K562 (cell line): ENCODE measurements around the gene NSG2. TPM values are rescaled to one million over a fixed set of nuclear protein-coding genes. Genes with fewer than 3 reads are reported as not detected.

Source experiments
- ATAC-seq: fragments of 200-7000 bp; cut with Tn5 transposase; 3 replicates; pipeline ENCODE4 v1.9.1; 2020; ENCODE audit warnings: moderate library complexity
- BruUV-seq: library from RNA; stranded (reverse); fragments of 400-500 nt; replicated peaks from 2 replicates; lab custom pipeline; 2021; lab: Mats Ljungman, UMichigan
- CTCF ChIA-PET: fragments of 300-600 bp; formaldehyde crosslinking; extraction: SDS; loops from one replicate; lab custom pipeline; 2021; ENCODE audit warnings: low intra/inter-chr PET ratio; lab: Yijun Ruan, JAX
- POLR2A ChIA-PET: fragments of 300-600, 350-650 bp; sonication (Branson Sonifier 250); formaldehyde crosslinking; extraction: SDS; loops from one replicate; lab custom pipeline; 2021; ENCODE audit warnings: antibody characterized with exemption, inconsistent platforms; lab: Yijun Ruan, JAX
- DNase-seq, 4 experiments: peaks; one replicate each; pipeline versions ENCODE4 v3.0.0 to v3.0.0-alpha.2; 2011 to 2018; ENCODE audit warnings: low spot score in 3 of 4, mixed read lengths in 3 of 4; ENCODE audit errors: extremely low read depth in 1 of 4
- FAIRE-seq: peaks from 2 replicates; lab custom pipeline; 2011; peaks lifted over from hg19 to GRCh38; lab: Jason Lieb, UNC
- H2AFZ ChIP-seq: 2 replicates; pipeline ENCODE4 v1.6.0; 2011; ENCODE audit warnings: low read depth, low read length, control low read depth, inconsistent platforms
- H3K27ac ChIP-seq: fragments of 200-600 bp; 3 replicates; pipeline ENCODE4 v1.8.0; 2011; ENCODE audit warnings: low read depth, mild to moderate bottlenecking, control low read depth, inconsistent platforms, low read length, moderate library complexity, mixed read lengths; ENCODE audit errors: extremely low read depth
- H3K27me3 ChIP-seq, 2 experiments: fragments of 300-600 bp in 1 of 2; 2 replicates in 1 of 2; 3 replicates in 1 of 2; pipeline versions ENCODE4 v1.6.0 to v1.8.0; 2011; ENCODE audit warnings: inconsistent platforms in 2 of 2, low read length in 2 of 2, mild to moderate bottlenecking in 1 of 2, mixed read lengths in 1 of 2, moderate library complexity in 1 of 2; ENCODE audit not compliant: control insufficient read depth in 2 of 2, insufficient read depth in 2 of 2
- H3K36me3 ChIP-seq: fragments of 300-600 bp; 3 replicates; pipeline ENCODE4 v1.8.0; 2011; ENCODE audit warnings: mild to moderate bottlenecking, low read length, inconsistent platforms; ENCODE audit not compliant: control insufficient read depth, insufficient read depth
- H3K4me1 ChIP-seq, 2 experiments: fragments of 200-600 bp in 1 of 2; replicated peaks in 1 of 2; 2 replicates in 1 of 2; 3 replicates in 1 of 2; pipeline versions ENCODE4 v1.5.1 to v1.8.0; 2011; ENCODE audit warnings: inconsistent platforms in 2 of 2, low read length in 2 of 2, mild to moderate bottlenecking in 1 of 2, mixed read lengths in 1 of 2, moderate library complexity in 1 of 2; ENCODE audit not compliant: control insufficient read depth in 2 of 2, insufficient read depth in 2 of 2
- H3K4me2 ChIP-seq: 2 replicates; pipeline ENCODE4 v1.6.1; 2011; ENCODE audit warnings: low read length, control low read depth, inconsistent platforms, mixed read lengths; ENCODE audit not compliant: insufficient read depth
- H3K4me3 ChIP-seq: fragments of 200-600 bp; sonication (generic), shearing (Covaris generic); 2 replicates; pipeline ENCODE4 v1.5.1; 2016; ENCODE audit warnings: control low read depth, inconsistent platforms
- H3K79me2 ChIP-seq: fragments of 200-600 bp; 3 replicates; pipeline ENCODE4 v1.8.0; 2011; ENCODE audit warnings: low read length, inconsistent platforms; ENCODE audit not compliant: control insufficient read depth, insufficient read depth
- H3K9ac ChIP-seq, 2 experiments: 2 replicates each; pipeline versions ENCODE4 v1.6.0 to v1.6.1; 2011; ENCODE audit warnings: low read depth in 2 of 2, low read length in 2 of 2, control low read depth in 1 of 2, inconsistent platforms in 1 of 2, mild to moderate bottlenecking in 1 of 2, mixed read lengths in 1 of 2; ENCODE audit not compliant: insufficient read depth in 1 of 2
- H3K9me1 ChIP-seq: one replicate; pipeline ENCODE4 v1.6.0; 2011; ENCODE audit warnings: inconsistent platforms, mild to moderate bottlenecking, low read length, moderate library complexity; ENCODE audit not compliant: control insufficient read depth, insufficient read depth
- H3K9me3 ChIP-seq: replicated peaks from 2 replicates; pipeline ENCODE4 v1.5.1; 2011; ENCODE audit warnings: low read depth, low read length, inconsistent platforms; ENCODE audit not compliant: control insufficient read depth, insufficient read depth
- H4K20me1 ChIP-seq: replicated peaks from 2 replicates; pipeline ENCODE4 v1.6.1; 2011; ENCODE audit warnings: low read length, inconsistent platforms, mixed read lengths; ENCODE audit not compliant: control insufficient read depth, insufficient read depth
- GTF2A2 ChIP-seq: IDR thresholded peaks from 2 replicates; pipeline ENCODE4 v1.6.1; 2016; ENCODE audit warnings: mild to moderate bottlenecking, missing genetic modification characterization, missing compliant biosample characterization
- MAZ ChIP-seq, 2 experiments: fragments of 450-650 bp in 1 of 2; sonication (generic) in 1 of 2; formaldehyde crosslinking; IDR thresholded peaks in 1 of 2; conservative IDR thresholded peaks in 1 of 2; 2 replicates each; pipeline versions ENCODE4 v1.4.0 to v1.5.0; 2020; ENCODE audit warnings: mild to moderate bottlenecking in 1 of 2, missing genetic modification reagents in 1 of 2
- PYGO2 ChIP-seq: fragments of 450-650 bp; IDR thresholded peaks from 2 replicates; pipeline ENCODE4 v1.6.1; 2016; ENCODE audit warnings: mild to moderate bottlenecking, missing genetic modification characterization, moderate library complexity, missing compliant biosample characterization
- RBM15 ChIP-seq: fragments of 200-400 bp; formaldehyde crosslinking; IDR thresholded peaks from 2 replicates; pipeline ENCODE4 v1.6.1; 2018; ENCODE audit warnings: mild to moderate bottlenecking, low read length, moderate library complexity; ENCODE audit not compliant: insufficient read depth
- RBM39 ChIP-seq: fragments of 200-400 bp; formaldehyde crosslinking; optimal IDR thresholded peaks from 2 replicates; pipeline ENCODE3; 2018; ENCODE audit warnings: low read depth, low read length
- ZBTB2 ChIP-seq: fragments of 450-650 bp; IDR thresholded peaks from 2 replicates; pipeline ENCODE4 v1.6.1; 2016; ENCODE audit warnings: antibody characterized with exemption
- ZNF124 ChIP-seq: sonication (generic); formaldehyde crosslinking; IDR thresholded peaks from 2 replicates; pipeline ENCODE4 v1.8.1; 2022; ENCODE audit warnings: missing genetic modification reagents
- ZNF280B ChIP-seq: fragments of 250-450 bp; sonication (Bioruptor Pico); IDR thresholded peaks from 2 replicates; pipeline ENCODE4 v1.5.1; 2021; ENCODE audit warnings: mild to moderate bottlenecking
- WGBS: fragments of 100-300 bp; shearing (Covaris generic); methylation state at CpG from one replicate; pipeline ENCODE4 v1.1.6; 2016; ENCODE audit warnings: low coverage, mixed read lengths; ENCODE audit not compliant: insufficient coverage; ENCODE audit errors: missing lambda C conversion rate; 5-methylcytosine and 5-hydroxymethylcytosine counted together
- in situ Hi-C: fragments of 300-500 bp; cut with MboI; formaldehyde crosslinking; loops from 4 replicates; pipeline ENCODE4 v1.15.0; 2018; ENCODE audit warnings: inconsistent platforms, mixed read lengths
- intact Hi-C: fragments of 100-400 bp; cut with micrococcal nuclease; formaldehyde crosslinking; loops from 2 replicates; pipeline ENCODE4 v1.14.2; 2022
- polyA plus RNA-seq, 8 experiments: library from polyadenylated mRNA; depleted of rRNA in 4 of 8; stranded (reverse) in 5 of 8; unstranded in 3 of 8; fragments of >200 nt; fragmentation: Nextera tagmentation in 2 of 8; fragmentation: Illumina TruSeq in 1 of 8; extraction: Ambion mirVana in 2 of 8; extraction: Trizol in 1 of 8; gene quantifications; 2 replicates each; pipeline versions ENCODE4 v1.2.1 to v1.2.3, GENCODE V29; 2011 to 2014; ENCODE audit warnings: inconsistent platforms in 1 of 8, missing spikeins in 1 of 8
- total RNA-seq, 7 experiments: library from RNA; depleted of rRNA in 6 of 7; stranded (reverse); fragments of >200 nt in 6 of 7; fragmentation: Illumina TruSeq in 2 of 7; extraction: Trizol in 2 of 7; gene quantifications; 2 replicates each; pipeline versions ENCODE4 v1.2.1 to v1.2.3, GENCODE V29; 2011 to 2021; ENCODE audit warnings: low replicate concordance in 1 of 7

Gene NSG2
- total and polyA plus RNA-seq, 9 of the 15 experiments (the other 6 are each of a cell fraction or from before 2014, with no cell fraction given) = not detected

GRCh38 chr5:174096619-174097018 lies 51.1 kb downstream of the NSG2 start (continued):
- no peak for TF ChIP-seq PYGO2

- no peaks in the 10 kb centered on the region for H3K9me1 ChIP-seq
- FAIRE-seq (no peak), ATAC-seq (no peak), DNase-seq (no peak)
- H3K4me1 ChIP-seq = no peaks in the 10 kb centered on the region
- CTCF ChIA-PET = no interaction called here
- no peaks in the 10 kb centered on the region for H3K79me2 ChIP-seq
- BruUV-seq = no TSS peak
- WGBS = 0% methylated on average over 4 of the region's 4 CpGs
- intact Hi-C loops (no loop called here), in situ Hi-C loops (no loop called here)
- H3K4me2 ChIP-seq = no peak overlapping the region
- no peak overlapping the region for H3K27ac ChIP-seq
- no peak overlapping the region for H3K9ac ChIP-seq
- H3K27me3 ChIP-seq = peaks cover 0 to 62% of the 10 kb centered on the region in 2 experiments; a peak in 4 of 5 replicates
- H4K20me1 ChIP-seq = peaks cover 3% of the 10 kb centered on the region; the same call in 1 of the 2 replicates
- no peaks in the 10 kb centered on the region for H3K36me3 ChIP-seq
- no peak overlapping the region for H2AFZ ChIP-seq
- POLR2A ChIA-PET = interaction anchor here (0.6 to 0.7 kb wide), 2 partner anchors 310 to 1454 kb away, joined by 3 read pairs; no protein-coding TSS in a partner anchor
- H3K4me3 ChIP-seq = no peak overlapping the region
- no peaks in the 10 kb centered on the region for H3K9me3 ChIP-seq
- TF ChIP-seq ZNF124 (CRISPR knock-in tag) = no peak
- no peak for TF ChIP-seq GTF2A2 (tag)
- TF ChIP-seq RBM15 = no peak
- no peak for TF ChIP-seq ZNF280B
- TF ChIP-seq MAZ (CRISPR knock-in tag; conservative IDR thresholded peaks at IDR 0.05 in 1 of 2, IDR thresholded peaks at IDR 0.05 in 1 of 2) = no peak
- no peak for TF ChIP-seq ZBTB2
- TF ChIP-seq RBM39 = no peak
These were observed 52.1 kb downstream of the NSG2 start for GRCh38 chr5:174097486-174098185.
